Pons (tissue), 1 donor: ENCODE data around the gene PDGFA.

Experiments used
- DNase-seq: peaks from one replicate; pipeline ENCODE4 v3.0.0-alpha.2; 2016; ENCODE audit warnings: low spot score

The PDGFA gene

GRCh38 chr7:516606-517456 lies 2.8 kb downstream of the PDGFA start:
- DNase-seq, result no peak

GRCh38 chr7:516216-516605 lies 3.4 kb downstream of the PDGFA start:
- no peak for DNase-seq

DNA sequence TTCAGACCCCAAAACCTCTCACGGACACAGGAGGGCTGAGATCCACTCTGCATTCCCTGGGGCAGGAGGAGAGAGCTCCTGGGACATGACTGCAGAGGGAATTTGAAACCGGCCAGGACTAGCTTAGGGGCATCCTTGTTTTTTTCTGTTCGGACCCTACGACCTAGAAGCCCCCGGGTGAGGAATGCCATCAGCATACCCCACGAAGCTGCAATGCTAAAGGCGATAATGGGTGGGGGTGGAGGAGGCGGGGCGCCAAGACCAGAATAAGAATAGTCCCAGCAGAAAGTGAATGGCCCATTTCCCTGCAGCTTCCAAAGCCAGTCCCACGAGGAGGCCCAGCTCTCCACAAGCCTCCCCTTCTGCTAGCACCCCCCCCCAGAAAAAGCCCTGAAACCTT lies 4.0 kb downstream of the PDGFA start:
- no peak for DNase-seq

- peak; percentile 66 for DNase-seq
Observed at GRCh38 chr7:514651-515598, 4.7 kb downstream of the PDGFA start.

GRCh38 chr7:514242-514641 lies 5.4 kb downstream of the PDGFA start:
- no peak for DNase-seq

- DNase-seq, result no peak
Observed at GRCh38 chr7:513521-514166, 6.0 kb downstream of the PDGFA start.

GRCh38 chr7:512541-513311 lies 6.9 kb downstream of the PDGFA start:
- DNase-seq, result no peak

- DNase-seq, result no peak
Observed at GRCh38 chr7:512146-512510, 7.5 kb downstream of the PDGFA start.

DNA sequence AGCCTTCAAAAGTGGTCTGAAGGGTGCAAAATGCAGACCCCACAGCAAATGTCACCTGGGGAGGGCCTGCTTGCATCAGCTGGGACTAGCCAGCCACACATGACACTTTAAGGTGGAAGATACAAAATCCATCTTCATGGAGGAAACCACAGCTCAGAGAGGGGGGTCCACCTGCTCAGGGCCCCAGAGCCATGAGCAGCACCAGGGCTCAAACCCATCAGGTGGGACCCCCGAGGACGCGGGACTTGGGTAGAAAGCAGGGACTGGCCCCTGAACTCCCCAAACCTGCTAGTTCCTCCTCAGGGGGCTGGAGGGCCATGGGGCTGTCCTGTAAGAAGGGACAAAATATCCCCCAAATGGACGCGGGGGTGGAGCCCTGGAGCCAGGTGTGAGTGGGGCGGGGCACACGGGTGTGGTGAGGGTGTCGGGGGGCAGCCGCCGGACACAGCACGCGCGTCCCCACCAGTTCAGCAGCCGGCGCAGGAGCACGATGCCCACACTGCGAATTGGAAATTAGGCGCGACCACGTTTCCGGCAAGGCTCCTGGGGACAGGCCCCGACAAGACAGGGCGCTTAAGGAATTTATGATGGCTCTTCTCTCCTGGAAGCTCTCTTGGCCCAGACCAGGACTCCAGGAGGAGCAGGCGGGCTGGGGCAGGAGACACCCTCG lies 8.0 kb downstream of the PDGFA start:
- no peak for DNase-seq

DNA sequence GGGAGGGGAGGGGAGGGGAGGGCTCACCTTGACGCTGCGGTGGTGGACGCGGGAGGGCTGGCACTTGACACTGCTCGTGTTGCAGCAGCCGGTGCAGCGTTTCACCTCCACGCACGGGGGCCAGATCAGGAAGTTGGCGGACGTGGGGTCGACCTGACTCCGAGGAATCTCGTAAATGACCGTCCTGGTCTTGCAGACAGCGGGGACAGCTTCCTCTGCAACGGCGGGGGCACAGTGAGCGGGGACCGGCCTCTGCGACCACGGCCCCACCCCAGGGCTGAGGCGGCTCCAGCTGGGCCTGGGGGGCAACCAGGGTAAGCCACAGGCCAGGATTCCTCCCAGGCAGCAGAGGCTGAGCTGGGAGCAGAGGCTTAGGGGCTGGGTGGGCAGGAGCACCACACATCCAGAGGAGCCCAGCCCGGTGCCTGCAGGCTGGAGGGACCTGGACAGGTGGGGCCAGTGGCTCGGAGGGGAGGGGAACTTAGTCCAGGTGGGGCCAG lies 8.8 kb downstream of the PDGFA start:
- DNase-seq, result no peak

DNA sequence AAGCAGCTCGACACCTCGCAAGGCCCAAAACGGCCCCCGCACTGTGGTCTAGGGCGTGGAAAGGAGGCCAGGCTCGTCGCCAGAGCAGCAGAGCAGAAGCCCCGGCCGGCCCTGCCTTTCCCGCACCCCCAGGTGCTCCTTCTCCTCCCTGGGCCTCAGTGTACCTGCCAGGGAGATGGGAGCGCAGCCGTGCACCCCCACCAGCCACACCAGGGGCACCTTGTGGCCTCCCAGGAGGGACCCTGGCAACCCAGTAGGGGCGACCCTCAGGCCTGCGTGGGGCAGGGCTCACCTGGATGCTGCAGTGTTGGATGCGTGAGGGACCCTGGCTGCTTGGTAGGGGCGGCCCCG lies 9.5 kb downstream of the PDGFA start:
- no peak for DNase-seq

DNA sequence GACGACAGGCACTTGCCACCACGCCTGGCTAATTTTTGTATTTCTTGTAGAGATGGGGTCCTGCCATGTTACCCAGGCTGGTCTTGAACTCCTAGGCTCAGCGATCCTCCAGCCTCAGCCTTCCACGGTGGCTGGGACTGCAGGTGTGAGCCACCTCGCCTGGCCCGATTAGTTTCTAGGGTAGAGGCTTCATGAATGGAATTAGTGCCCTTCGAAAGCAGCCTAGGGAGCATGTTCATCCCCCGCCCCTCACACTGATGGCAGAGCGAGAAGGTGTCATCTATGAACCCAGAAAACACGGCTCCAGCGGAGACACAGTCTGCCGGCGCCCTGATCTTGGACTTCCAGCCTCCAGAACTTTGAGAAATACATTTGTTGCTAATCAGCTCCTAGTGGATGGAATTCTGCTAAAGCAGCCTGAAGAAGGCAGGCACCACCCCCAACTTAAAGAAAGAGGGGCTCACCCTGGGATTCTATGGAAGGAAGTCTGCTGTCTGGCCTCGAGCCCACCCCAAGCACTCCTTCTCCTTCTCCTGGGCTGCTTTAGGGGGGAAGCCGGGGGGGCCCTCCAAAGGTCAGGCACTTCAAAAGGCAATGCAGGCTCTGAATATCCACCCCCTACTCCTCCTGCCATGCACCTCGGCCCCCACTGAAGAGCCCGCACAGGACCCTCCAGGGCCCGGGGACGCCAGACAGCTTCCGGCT lies 10.1 kb downstream of the PDGFA start:
- no peak for DNase-seq

GRCh38 chr7:508461-509170 lies 11.0 kb downstream of the PDGFA start:
- DNase-seq, result no peak

- DNase-seq, result no peak
Observed at GRCh38 chr7:507623-508300, 11.9 kb downstream of the PDGFA start.

- no peak for DNase-seq
Observed at GRCh38 chr7:506921-507622, 12.6 kb downstream of the PDGFA start.

DNA sequence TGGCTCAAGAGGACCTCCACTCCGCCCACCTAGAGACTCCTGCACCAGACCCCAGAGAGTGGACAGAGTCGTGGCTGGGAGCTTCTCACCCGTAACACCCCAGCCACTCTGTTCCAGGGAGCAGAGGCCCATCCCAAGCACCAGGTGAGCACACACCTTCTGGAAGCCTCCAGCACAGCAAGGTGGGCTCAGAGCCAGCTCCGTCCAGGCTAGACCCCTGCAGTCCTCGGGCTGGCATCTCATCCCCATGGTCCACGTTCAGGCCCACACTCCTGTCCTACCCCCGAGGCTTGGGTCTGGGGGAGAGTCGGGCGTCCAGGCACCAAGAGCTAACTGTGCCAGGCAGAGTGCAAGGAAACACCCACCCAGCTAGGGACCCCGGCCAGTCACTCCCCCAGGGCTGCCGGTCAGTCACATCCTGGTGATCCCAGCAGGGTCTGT lies 13.2 kb downstream of the PDGFA start:
- no peak for DNase-seq

- DNase-seq, result no peak
Observed at GRCh38 chr7:505171-505570, 14.5 kb downstream of the PDGFA start.
